Transverse colon (tissue), 4 donors: ENCODE data around the gene EDC3.

Experiments used
- CTCF ChIP-seq, 5 experiments: fragments of 200-600 bp in 3 of 5; fragments of 450-650 bp in 2 of 5; sonication (generic) in 3 of 5; IDR thresholded peaks; 1 replicate in 2 of 5; 2 replicates in 3 of 5; pipeline ENCODE4 v1.5.1; 2016 to 2017; ENCODE audit warnings: antibody characterized with exemption in 5 of 5, inconsistent platforms in 3 of 5, mild to moderate bottlenecking in 2 of 5, moderate library complexity in 1 of 5
- EP300 ChIP-seq: sonication (generic); formaldehyde crosslinking; IDR thresholded peaks from one replicate; pipeline ENCODE4 v1.6.1; 2017; ENCODE audit warnings: antibody characterized with exemption, low read depth
- POLR2A ChIP-seq: fragments of 450-650 bp; IDR thresholded peaks from one replicate; pipeline ENCODE4 v1.6.1; 2016; ENCODE audit warnings: antibody characterized with exemption, mild to moderate bottlenecking, moderate library complexity
- POLR2AphosphoS5 ChIP-seq, 3 donors: sonication (generic); formaldehyde crosslinking; IDR thresholded peaks; one replicate each; pipeline ENCODE4 v1.6.1; 2016; ENCODE audit warnings: antibody characterized with exemption in 3 of 3

DNA sequence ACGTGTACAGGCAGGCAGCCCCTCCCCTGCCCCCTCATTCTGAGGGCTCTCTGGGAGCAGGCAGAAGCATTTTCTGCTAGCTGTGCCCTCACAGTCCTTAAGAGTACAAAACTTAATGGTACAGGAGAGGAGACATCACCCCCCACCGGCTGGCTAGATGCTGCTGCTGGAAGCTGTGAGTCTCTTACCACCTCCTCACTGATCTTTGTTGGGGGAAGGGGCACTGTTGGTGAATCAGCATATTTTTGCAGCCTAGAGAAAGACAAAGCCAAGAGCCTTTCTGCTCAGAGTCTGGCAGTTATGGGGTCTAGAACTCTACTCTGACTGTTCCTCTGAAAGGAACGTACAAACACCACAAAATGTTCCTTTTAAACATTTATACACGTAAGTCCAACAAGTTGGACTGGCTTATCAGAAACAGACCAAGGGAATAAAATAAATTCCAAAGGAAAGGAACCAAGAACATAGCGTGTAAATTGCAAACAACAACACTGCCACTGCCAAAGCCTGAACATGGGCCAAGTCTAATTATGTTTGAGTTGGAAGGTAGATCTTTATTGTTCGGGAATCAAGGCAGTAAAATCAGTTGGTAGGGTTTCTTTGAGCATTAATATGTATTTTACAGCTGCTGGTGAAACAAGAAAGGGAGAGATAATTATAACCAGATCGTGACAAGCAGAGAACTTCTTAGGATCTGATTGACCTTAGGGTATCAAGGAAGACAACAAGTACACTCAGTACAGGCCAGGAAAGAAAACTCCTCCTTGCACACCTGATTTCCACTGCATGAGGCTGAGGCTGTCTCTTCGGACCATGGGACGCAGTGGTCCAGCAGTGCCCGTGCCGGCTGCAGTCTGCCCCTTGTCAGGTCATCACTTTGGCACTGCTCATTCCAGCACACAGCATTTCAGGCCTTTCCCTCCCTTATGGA, 52.8 kb downstream of the EDC3 start:
- TF ChIP-seq POLR2AphosphoS5 (IDR thresholded peaks at IDR 0.05) (peak in 1 of 3 donors; percentile 33), CTCF (IDR thresholded peaks at IDR 0.05) (no peak), EP300 (no peak), POLR2A (no peak)
